NB4 (cell line): ENCODE measurements around the gene ECSIT.
"Not testable (repeated sequence)": the region's sequence is repeated elsewhere in the genome, so short reads cannot be mapped to it uniquely, and the experiment has no call there.

ENCODE experiments used
- DNase-seq: peaks from one replicate; pipeline ENCODE4 v3.0.0; 2010; ENCODE audit warnings: low read depth
- H3K4me3 ChIP-seq: one replicate; pipeline ENCODE4 v1.5.1; 2011; ENCODE audit warnings: mild to moderate bottlenecking, low read depth, low read length, moderate library complexity
- MAX ChIP-seq: IDR thresholded peaks from 2 replicates; pipeline ENCODE4 v1.6.1; 2011; ENCODE audit warnings: low read depth, low read length
- MYC ChIP-seq: IDR thresholded peaks from 2 replicates; pipeline ENCODE4 v1.6.1; 2011; ENCODE audit warnings: low read depth, low read length
- POLR2A ChIP-seq: IDR thresholded peaks from 2 replicates; pipeline ENCODE4 v1.6.1; 2011; ENCODE audit warnings: mild to moderate bottlenecking; ENCODE audit not compliant: insufficient read length; ENCODE audit errors: extremely low read depth
- TF ChIP-seq, protein P1 (sequence below): IDR thresholded peaks from one replicate; pipeline ENCODE4 v1.5.1; 2012; ENCODE audit warnings: low read depth, low read length

ECSIT gene

DNA sequence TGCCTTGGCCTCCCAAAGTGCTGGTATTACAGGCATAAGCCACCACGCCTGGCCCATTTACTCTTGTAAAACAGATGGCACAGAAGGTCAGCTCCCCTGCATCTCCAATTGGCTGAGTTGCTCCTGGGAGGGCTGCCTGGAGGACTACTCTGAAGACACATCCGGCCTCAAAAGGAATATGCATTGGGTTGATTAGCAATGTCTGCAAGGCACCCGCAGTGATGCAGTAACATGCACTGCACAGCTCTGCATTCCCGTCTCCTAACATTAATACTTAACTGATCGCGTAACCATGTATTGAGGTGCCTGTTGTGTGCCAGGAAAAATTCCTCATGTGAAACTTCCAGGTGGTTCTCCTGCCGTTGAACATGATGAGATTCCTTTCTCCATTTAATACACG lies 53.1 kb downstream of the ECSIT start:
- DNase-seq = no peak
- no peak overlapping the region for H3K4me3 ChIP-seq
- TF ChIP-seq POLR2A (no peak), MAX (no peak), MYC (no peak)
- TF ChIP-seq, protein P1, sequence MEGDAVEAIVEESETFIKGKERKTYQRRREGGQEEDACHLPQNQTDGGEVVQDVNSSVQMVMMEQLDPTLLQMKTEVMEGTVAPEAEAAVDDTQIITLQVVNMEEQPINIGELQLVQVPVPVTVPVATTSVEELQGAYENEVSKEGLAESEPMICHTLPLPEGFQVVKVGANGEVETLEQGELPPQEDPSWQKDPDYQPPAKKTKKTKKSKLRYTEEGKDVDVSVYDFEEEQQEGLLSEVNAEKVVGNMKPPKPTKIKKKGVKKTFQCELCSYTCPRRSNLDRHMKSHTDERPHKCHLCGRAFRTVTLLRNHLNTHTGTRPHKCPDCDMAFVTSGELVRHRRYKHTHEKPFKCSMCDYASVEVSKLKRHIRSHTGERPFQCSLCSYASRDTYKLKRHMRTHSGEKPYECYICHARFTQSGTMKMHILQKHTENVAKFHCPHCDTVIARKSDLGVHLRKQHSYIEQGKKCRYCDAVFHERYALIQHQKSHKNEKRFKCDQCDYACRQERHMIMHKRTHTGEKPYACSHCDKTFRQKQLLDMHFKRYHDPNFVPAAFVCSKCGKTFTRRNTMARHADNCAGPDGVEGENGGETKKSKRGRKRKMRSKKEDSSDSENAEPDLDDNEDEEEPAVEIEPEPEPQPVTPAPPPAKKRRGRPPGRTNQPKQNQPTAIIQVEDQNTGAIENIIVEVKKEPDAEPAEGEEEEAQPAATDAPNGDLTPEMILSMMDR = no peak

GRCh38 chr19:11475343-11475742 lies 53.6 kb downstream of the ECSIT start:
- DNase-seq = not testable (repeated sequence)

DNA sequence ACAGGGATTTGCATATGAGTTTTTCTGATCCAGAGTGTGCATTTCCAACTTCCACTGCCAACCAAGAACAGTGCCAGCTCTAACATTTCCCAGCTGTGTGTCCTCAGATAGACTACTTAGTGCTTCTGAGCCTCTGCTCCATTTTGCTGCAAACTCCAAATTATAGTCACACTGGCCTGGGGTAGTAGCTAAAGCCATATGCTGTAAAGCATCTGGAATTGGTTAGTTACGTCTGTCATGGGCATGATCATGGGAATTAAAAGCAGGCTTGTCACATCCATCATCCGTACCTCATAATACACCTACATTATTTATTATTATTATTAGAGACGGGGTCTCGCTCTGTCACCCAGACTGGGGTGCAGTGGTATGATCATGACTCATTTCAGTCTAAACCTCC lies 55.2 kb downstream of the ECSIT start:
- no peak overlapping the region for H3K4me3 ChIP-seq
- TF ChIP-seq MAX = no peak
- TF ChIP-seq MYC = no peak
- TF ChIP-seq, protein P1 = no peak
- TF ChIP-seq POLR2A = no peak
- DNase-seq = no peak

More at GRCh38 chr19:11475343-11475742, 53.6 kb downstream of the ECSIT start:
- not testable (repeated sequence) for H3K4me3 ChIP-seq

DNA sequence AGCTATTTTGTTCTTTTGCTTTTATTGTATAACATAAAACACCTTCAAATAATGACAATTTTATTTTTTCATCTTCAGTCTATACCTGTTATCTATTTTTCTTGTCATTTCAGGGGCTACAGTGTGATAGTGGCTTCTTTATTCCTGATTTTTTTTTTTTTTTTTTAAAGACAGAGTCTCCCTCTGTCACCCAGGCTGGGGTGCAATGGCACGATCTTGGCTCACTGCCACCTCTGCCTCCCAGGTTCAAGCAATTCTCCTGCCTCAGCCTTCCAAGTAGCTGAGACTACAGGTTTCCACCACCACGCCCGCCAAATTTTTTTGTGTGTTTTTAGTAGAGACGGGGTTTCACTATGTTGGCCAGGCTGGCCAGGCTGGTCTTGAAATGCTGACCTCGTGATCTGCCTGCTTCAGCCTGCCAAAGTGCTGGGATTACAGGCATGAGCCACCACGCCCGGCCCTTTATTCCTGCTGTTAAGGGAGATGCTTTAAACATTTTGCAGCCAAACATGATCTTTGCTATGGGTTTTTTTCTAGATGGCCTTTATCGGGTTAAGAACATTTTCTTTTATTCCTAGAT lies 60.6 kb downstream of the ECSIT start:
- not testable (repeated sequence) for H3K4me3 ChIP-seq, DNase-seq

DNA sequence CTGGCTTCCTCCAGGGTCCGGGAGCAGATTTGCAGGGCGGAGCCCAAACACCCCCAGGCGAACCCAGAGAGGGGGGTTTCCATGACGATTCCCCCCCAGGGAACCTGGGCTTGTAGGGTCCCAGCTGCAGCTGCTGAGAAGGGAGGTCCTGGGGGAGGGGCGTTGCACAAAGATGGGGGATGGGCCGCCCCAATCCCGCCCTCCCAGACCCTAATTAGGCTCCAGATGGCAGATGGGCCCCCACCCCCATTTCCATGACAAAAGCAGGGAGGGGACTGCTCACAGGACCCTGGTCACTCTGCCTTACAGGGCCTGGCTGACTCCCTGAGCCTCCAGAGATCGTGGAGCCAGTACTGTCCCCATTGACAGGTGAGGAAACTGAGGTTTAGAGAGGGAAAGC lies 63.3 kb downstream of the ECSIT start:
- H3K4me3 ChIP-seq = no peak overlapping the region
- DNase-seq = no peak
- TF ChIP-seq MYC (no peak), MAX (no peak), POLR2A (no peak)
- TF ChIP-seq, protein P1 = no peak

GRCh38 chr19:11464333-11465265 lies 64.3 kb downstream of the ECSIT start:
- DNase-seq = no peak
- no peak overlapping the region for H3K4me3 ChIP-seq
- TF ChIP-seq MYC = no peak
- TF ChIP-seq MAX = no peak
- TF ChIP-seq, protein P1 = no peak
- TF ChIP-seq POLR2A = no peak

DNA sequence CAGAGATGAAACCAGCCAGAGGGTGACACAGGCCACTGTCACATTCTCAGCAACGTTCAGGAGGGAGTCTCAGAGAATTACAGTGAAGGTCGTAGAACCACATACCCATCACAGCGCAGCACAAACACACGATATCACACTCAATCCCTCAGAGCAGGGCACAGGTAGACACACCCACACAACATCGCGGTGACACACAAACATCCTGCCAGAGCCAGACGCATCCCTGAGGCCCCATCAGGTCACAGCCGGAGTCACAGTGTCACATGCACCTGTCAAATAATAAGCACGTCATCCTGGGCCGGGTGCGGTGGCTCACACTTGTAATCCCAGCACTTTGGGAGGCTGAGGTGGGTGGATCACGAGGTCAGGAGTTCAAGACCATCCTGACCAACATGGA lies 65.5 kb downstream of the ECSIT start:
- no peak for DNase-seq
- no peak overlapping the region for H3K4me3 ChIP-seq
- TF ChIP-seq, protein P1 = no peak
- TF ChIP-seq MYC (no peak), MAX (no peak), POLR2A (no peak)
